HG03064 (cell line): ENCODE results near the gene ITGAL.
A peak's percentile ranks its signal among the peaks of the same experiment; 100 is the strongest.

Source experiments
- ATAC-seq: cut with Tn5 transposase; IDR thresholded peaks from one replicate; pipeline ENCODE4 v1.9.1; 2021; ENCODE audit warnings: low read depth; ENCODE audit not compliant: unreplicated experiment

Gene ITGAL

GRCh38 chr16:30565526-30565925, 93.0 kb downstream of the ITGAL start:
- no peak for ATAC-seq

- ATAC-seq: no peak
Observed at GRCh38 chr16:30565984-30566383, 93.4 kb downstream of the ITGAL start.

- no peak for ATAC-seq
Observed at GRCh38 chr16:30566531-30566930, 94.0 kb downstream of the ITGAL start.

- ATAC-seq: no peak
Observed at GRCh38 chr16:30567160-30567990, 94.8 kb downstream of the ITGAL start.

- no peak for ATAC-seq
Observed at GRCh38 chr16:30567991-30568638, 95.6 kb downstream of the ITGAL start.

DNA sequence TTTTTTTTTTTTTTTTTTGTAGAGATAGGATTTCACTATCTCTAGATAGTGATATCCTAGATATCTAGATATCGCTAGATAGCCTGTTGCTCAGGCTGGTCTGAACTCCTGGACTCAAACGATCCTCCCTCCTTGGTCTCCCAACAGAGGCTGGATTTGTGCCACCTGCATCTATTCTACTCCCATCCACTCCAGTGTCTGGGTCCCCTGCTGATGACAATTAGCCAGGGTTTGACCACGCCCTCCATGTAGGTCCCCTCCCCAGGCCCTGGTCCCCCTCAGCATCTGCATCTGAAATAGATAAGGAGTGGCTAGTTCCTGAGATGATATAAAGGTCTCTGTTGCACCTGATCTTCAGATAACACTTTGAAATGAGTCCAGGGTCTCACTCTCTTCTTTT, 96.7 kb downstream of the ITGAL start:
- ATAC-seq: no peak

DNA sequence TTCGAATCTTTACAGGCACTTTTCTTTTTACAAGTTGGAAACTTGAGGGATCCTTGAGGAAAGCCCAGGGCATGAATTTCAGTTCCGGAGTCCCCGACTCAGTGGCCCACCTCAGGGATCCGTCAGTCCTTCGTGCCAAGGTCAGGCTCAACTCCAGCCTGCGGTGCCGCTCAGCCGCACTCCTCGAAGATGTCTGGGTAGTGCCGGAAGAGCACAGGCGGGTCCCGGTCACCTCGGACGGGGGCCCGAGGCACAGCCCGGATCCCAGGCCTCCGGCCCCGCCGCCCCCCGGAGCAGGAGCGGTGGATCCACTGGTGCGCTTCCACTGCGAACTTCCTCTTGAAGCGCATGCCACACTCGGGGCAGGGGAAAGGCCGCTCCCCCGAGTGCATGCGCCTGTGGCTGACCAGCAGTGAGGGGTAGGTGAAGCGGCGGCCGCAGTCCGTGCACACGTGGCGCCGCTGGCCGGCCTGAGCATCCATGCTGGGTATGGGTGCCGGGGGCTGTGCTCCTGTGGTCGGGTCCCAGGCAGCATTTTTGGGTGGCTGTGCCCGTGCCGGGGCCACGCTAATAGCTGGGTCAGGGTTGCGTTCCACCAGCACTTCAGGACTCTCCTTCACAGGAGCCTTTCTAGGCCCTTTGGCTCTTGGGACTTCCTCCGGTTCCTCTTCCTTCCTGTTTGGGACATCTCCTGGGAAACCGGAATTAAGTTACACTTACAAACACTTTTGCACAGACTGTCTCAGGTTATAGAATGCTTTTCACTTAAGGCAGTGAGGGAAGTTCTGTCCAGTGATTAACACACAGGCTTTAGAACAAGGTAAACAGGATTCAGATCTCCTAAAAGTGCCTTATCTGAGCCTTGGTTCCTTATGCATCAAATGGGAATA, 97.4 kb downstream of the ITGAL start:
- no peak for ATAC-seq

DNA sequence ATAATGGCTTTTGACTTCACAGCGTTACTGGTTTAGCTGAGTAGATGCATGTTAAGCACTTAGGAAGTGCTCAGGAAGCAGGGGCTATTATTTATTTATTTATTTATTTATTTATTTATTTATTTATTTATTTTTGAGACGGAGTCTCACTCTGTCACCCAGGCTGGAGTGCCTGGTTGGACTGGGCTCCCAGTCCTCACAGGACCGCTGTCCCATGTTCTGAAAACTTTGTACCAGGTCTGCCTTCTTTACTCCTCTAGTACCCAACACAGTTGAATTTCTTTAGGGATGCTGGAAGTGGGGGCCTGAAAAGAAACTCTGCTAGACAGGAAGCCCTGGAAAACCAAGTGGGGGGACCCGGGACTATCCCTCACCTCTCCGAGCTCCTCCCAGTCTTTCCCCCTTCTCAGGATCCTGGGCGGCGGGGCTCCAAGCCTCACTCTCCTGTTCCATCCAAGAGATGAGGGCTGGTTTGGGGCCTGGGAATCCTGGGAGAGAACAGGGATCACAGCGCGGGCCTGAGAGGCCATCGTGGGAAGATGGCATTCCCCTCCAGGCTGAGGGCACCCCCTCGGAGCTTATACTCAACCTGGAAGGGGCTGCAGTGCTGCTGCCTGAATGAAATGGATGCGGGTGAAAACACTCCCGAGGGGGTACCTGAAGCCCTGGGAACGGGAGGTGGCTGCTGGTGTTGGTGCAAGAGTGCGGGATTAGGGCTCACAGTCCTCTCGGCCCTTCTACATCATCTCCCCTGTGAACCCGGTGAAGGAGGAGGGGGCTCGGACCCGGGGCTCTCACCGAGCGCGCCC, 98.3 kb downstream of the ITGAL start:
- no peak for ATAC-seq

GRCh38 chr16:30571445-30572322, 99.1 kb downstream of the ITGAL start, which contains the start of gene ZNF688:
ZNF688 (minus strand) TSS chr16:30571714; CDS start chr16:30571629, 85 bp downstream.
- peak; percentile 56 for ATAC-seq
